Right lobe of liver (tissue), 6 donors: ENCODE results near the gene KRT38. TPM values are rescaled to one million over a fixed set of nuclear protein-coding genes. Genes with fewer than 3 reads are reported as not detected.

Experiments
- ATAC-seq, 4 donors: fragments of 200-7000 bp; cut with Tn5 transposase; one replicate each; pipeline ENCODE4 v1.9.1; 2020; ENCODE audit warnings: mild to moderate bottlenecking in 4 of 4, moderate library complexity in 4 of 4
- DNase-seq, 3 donors: peaks; one replicate each; pipeline ENCODE4 v3.0.0-alpha.2; 2020
- H3K27ac ChIP-seq, 3 donors: fragments of 200-600 bp; one replicate each; pipeline ENCODE4 v1.8.0; 2022
- H3K27me3 ChIP-seq, 2 donors: fragments of 200-600 bp; one replicate each; pipeline ENCODE4 v1.8.0; 2022
- H3K36me3 ChIP-seq, 4 donors: fragments of 200-600 bp; sonication (generic) in 1 of 4; one replicate each; pipeline versions ENCODE4 v1.5.1 to v1.8.0; 2017 to 2022; ENCODE audit warnings: control low read depth in 1 of 4
- H3K4me1 ChIP-seq, 4 donors: fragments of 200-600 bp; sonication (generic) in 1 of 4; one replicate each; pipeline versions ENCODE4 v1.5.1 to v1.8.0; 2017 to 2022; ENCODE audit warnings: control low read depth in 1 of 4
- H3K4me3 ChIP-seq, 3 donors: fragments of 200-600 bp; one replicate each; pipeline ENCODE4 v1.8.0; 2022
- H3K9me3 ChIP-seq, 4 donors: fragments of 200-600 bp; sonication (generic) in 1 of 4; one replicate each; pipeline versions ENCODE4 v1.5.1 to v1.8.0; 2017 to 2022; ENCODE audit warnings: control low read depth in 1 of 4
- CTCF ChIP-seq, 4 donors: fragments of 200-600 bp in 3 of 4; fragments of 450-650 bp in 1 of 4; IDR thresholded peaks; one replicate each; pipeline versions ENCODE4 v1.5.1 to v1.8.0; 2016 to 2022; ENCODE audit warnings: antibody characterized with exemption in 4 of 4, mild to moderate bottlenecking in 2 of 4
- POLR2A ChIP-seq: fragments of 450-650 bp; IDR thresholded peaks from one replicate; pipeline ENCODE4 v1.6.1; 2017; ENCODE audit warnings: antibody characterized with exemption, mild to moderate bottlenecking
- WGBS: methylation state at CpG from one replicate; pipeline ENCODE4 v1.1.6; 2018; ENCODE audit warnings: low coverage, low lambda C conversion rate; ENCODE audit not compliant: insufficient coverage; ENCODE audit errors: missing lambda C conversion rate; 5-methylcytosine and 5-hydroxymethylcytosine counted together
- intact Hi-C, 2 donors: fragments of 100-400 bp; cut with DNase I; formaldehyde crosslinking; loops; one replicate each; pipeline versions ENCODE4 v1.11.2 to v1.14.1; 2022
- total RNA-seq, 6 experiments: library from RNA; depleted of rRNA in 2 of 6; stranded (reverse); fragments of >200 nt in 2 of 6; fragmentation: NEBNext Ultra II Directional in 3 of 6; extraction: Animal tissue kit (Norgen Biotek cat#: 25700) in 3 of 6; gene quantifications; one replicate each; pipeline versions ENCODE4 v1.1.0 to v1.2.4, GENCODE V29; 2016 to 2023
- donor health status: DM: no; HTN: yes; CAD: no.
- donor health status: DM: no; HTN: no; CAD: no.
- donor health status: DM: no; HTN: no; CAD: no.
- donor health status: DM: no; HTN: yes; CAD: no.
- donor health status: DM: no; HTN: yes; CAD: no.

KRT38 gene
- total RNA-seq, 6 experiments from 2014 or later: not detected

GRCh38 chr17:41444186-41444585 is 3.4 kb upstream of the KRT38 start:
- no peak for DNase-seq
- no peak for TF ChIP-seq POLR2A
- no peak for TF ChIP-seq CTCF (IDR thresholded peaks at IDR 0.05)
- Histone ChIP-seq H3K9me3 (no peaks in the 10 kb centered on the region), H3K4me1 (no peaks in the 10 kb centered on the region), H3K36me3 (no peaks in the 10 kb centered on the region), H3K27ac (no peak overlapping the region), H3K4me3 (no peak overlapping the region), H3K27me3 (no peaks in the 10 kb centered on the region)
- WGBS: 33% methylated on average over 1 of the region's 1 CpG
- peak in 2 of 4 donors; percentile 37 to 61 for ATAC-seq
- intact Hi-C loops: no loop called here

- no peaks in the 10 kb centered on the region for H3K27me3 ChIP-seq
- H3K9me3 ChIP-seq: no peaks in the 10 kb centered on the region
- no peaks in the 10 kb centered on the region for H3K4me1 ChIP-seq
- no peak for TF ChIP-seq CTCF (IDR thresholded peaks at IDR 0.05)
- no peak for TF ChIP-seq POLR2A
- intact Hi-C loops: no loop called here
- DNase-seq (no peak), ATAC-seq (no peak)
- H3K4me3 ChIP-seq: no peak overlapping the region
- 73% methylated on average over 3 of the region's 4 CpGs for WGBS
- no peak overlapping the region for H3K27ac ChIP-seq
- H3K36me3 ChIP-seq: no peaks in the 10 kb centered on the region
Observed at GRCh38 chr17:41442739-41443138, 2.0 kb upstream of the KRT38 start.

DNA sequence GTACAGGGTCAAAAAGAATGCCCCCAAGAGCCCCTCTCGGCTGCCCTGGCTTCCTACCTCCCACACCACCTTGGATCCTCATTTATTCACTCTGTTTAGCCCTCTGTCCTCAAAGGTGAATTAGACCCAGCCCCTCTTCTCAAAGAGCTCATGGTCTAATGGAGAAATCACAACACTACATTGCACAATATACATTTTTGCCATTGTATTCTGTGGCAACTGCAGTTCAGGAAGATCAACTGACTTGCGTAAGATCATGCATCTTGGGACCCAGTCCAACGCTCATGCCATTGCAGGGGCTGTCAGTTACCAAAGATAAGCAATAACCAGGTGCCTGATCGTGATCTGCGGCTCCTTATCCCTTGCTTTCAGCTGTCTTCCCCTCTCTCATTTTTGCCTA is 1.4 kb downstream of the KRT38 start:
- ATAC-seq (no peak), DNase-seq (no peak)
- no peaks in the 10 kb centered on the region for H3K9me3 ChIP-seq
- no peaks in the 10 kb centered on the region for H3K27me3 ChIP-seq
- H3K4me1 ChIP-seq: no peaks in the 10 kb centered on the region
- H3K4me3 ChIP-seq: no peak overlapping the region
- TF ChIP-seq POLR2A (no peak), CTCF (IDR thresholded peaks at IDR 0.05) (no peak)
- no peak overlapping the region for H3K27ac ChIP-seq
- intact Hi-C loops: no loop called here
- H3K36me3 ChIP-seq: no peaks in the 10 kb centered on the region
- 65% methylated on average over 3 of the region's 5 CpGs for WGBS

- intact Hi-C loops: no loop called here
- no peaks in the 10 kb centered on the region for H3K36me3 ChIP-seq
- no peak overlapping the region for H3K27ac ChIP-seq
- no peaks in the 10 kb centered on the region for H3K4me1 ChIP-seq
- H3K4me3 ChIP-seq: no peak overlapping the region
- H3K27me3 ChIP-seq: no peaks in the 10 kb centered on the region
- DNase-seq: no peak
- TF ChIP-seq POLR2A (no peak), CTCF (IDR thresholded peaks at IDR 0.05) (no peak)
- H3K9me3 ChIP-seq: no peaks in the 10 kb centered on the region
- ATAC-seq: no peak
- 73% methylated on average over 5 of the region's 9 CpGs for WGBS
Observed at GRCh38 chr17:41437769-41438168, 3.0 kb downstream of the KRT38 start.

- Histone ChIP-seq H3K4me3 (no peak overlapping the region), H3K36me3 (no peaks in the 10 kb centered on the region), H3K9me3 (no peaks in the 10 kb centered on the region), H3K27ac (no peak overlapping the region), H3K27me3 (no peaks in the 10 kb centered on the region), H3K4me1 (no peaks in the 10 kb centered on the region)
- no peak for ATAC-seq
- no peak for DNase-seq
- WGBS: 45% methylated on average over 4 of the region's 7 CpGs
- intact Hi-C loops: no loop called here
- TF ChIP-seq POLR2A (no peak), CTCF (IDR thresholded peaks at IDR 0.05) (no peak)
Observed at GRCh38 chr17:41437254-41437653, 3.5 kb downstream of the KRT38 start.
